HG03520 (cell line): Measurements from ENCODE around the gene FBLN7.
"Not testable (repeated sequence)": the region's sequence is repeated elsewhere in the genome, so short reads cannot be mapped to it uniquely, and the experiment has no call there.

Experiments
- ATAC-seq: cut with Tn5 transposase; IDR thresholded peaks from one replicate; pipeline ENCODE4 v1.9.1; 2021; ENCODE audit warnings: mild to moderate bottlenecking, moderate library complexity; ENCODE audit not compliant: unreplicated experiment

FBLN7 gene

DNA sequence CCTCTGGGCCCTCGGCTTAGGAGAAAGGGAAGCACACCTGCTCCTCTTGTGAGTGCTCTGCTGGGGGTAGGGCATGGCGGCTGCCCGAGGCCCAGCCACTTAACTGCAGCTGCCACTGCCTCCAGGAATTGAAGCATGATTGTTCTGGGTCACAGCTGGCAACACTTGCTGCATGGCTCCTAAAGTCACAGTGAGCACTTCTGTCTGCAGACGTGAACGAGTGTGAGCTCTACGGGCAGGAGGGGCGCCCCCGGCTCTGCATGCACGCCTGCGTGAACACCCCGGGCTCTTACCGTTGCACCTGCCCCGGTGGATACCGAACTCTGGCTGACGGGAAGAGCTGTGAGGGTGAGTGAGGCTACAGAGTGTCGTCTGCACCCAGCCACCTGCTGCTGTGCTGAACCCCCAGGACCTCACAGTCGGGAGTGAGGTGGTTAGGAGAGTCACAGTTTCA lies 44.4 kb downstream of the FBLN7 start:
- ATAC-seq = no peak

DNA sequence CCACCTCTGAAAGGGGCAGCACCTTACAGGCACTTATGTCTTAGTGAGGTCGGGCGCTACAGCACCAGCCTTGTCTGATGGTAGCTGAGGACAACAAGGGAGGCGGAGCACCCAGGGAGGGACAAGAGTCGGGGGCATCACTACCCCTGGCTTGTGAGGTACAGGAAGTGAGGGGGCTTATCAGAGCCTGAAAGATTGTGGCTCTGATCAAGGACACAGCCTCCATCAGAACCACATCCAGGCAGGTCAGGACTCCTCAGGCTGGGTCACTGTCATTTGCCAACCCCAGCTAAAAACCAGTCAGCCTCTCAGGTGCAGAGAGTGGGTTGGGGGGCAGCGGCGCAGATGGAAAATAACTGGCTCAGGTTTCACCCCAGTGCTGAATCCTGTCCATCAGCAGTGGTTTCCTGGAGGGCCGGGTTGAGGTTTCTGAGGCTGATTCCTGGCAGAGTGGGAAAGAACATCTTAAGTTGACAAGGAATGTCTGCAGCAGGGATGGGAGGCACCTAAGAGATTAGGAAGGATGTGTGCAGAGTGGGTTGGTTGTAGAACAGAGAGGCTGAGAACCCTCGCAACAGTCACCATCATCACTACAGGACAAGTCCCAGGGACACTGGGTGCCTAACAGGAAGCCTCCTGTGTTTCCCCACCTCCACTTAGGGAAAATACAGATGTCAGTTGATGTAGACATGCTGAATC lies 45.3 kb downstream of the FBLN7 start:
- no peak for ATAC-seq

DNA sequence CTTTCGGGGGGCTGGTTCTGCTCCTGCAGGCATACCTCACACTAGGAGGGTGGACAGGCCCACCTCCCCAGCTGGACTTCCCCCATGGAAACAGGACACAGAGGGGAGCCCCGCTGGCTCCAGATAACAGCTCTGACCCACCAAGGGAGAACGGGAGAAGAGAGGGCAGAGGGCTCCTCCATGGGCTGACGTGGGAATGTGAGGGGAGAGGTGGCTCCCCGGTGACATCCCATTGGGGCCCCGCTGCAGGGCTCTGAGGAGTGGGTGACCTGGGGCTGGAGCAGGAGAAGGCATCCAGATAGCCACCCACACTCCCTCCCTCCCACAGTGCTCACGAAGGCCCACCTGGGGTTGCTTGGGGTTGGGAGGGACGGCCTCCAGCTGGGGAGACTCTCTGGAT lies 45.9 kb downstream of the FBLN7 start:
- no peak for ATAC-seq

DNA sequence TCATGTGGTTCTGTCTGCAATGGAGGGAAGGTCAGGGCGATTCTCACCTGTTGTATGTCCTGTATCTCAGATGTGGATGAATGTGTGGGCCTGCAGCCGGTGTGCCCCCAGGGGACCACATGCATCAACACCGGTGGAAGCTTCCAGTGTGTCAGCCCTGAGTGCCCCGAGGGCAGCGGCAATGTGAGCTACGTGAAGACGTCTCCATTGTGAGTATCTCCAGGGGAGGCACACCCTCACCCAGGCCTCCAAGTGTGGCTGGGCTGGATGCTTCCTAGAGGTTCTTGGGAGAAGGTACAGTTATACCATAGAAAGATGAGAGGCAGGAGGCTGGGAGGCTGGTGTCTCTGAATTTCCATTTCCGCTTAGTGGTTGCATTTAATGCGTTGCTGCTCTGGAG lies 46.9 kb downstream of the FBLN7 start:
- ATAC-seq = no peak

DNA sequence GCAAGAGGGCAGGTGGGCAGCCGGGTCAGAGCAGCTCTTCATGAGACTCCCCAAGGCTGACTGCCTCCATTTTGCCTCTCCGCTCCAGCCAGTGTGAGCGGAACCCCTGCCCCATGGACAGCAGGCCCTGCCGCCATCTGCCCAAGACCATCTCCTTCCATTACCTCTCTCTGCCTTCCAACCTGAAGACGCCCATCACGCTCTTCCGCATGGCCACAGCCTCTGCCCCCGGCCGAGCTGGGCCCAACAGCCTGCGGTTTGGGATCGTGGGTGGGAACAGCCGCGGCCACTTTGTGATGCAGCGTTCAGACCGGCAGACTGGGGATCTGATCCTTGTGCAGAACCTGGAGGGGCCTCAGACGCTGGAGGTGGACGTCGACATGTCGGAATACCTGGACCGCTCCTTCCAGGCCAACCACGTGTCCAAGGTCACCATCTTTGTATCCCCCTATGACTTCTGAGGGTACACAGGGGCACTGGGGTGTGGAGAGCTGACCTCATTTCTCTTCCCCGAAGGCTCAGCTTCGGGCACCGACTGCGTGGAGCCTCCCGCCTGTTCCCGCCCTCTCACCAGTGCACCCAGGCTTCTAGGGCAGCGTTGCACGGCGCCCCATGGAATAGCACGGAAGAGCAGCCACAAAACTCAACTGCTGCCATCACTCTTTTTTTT lies 49.0 kb downstream of the FBLN7 start:
- no peak for ATAC-seq

DNA sequence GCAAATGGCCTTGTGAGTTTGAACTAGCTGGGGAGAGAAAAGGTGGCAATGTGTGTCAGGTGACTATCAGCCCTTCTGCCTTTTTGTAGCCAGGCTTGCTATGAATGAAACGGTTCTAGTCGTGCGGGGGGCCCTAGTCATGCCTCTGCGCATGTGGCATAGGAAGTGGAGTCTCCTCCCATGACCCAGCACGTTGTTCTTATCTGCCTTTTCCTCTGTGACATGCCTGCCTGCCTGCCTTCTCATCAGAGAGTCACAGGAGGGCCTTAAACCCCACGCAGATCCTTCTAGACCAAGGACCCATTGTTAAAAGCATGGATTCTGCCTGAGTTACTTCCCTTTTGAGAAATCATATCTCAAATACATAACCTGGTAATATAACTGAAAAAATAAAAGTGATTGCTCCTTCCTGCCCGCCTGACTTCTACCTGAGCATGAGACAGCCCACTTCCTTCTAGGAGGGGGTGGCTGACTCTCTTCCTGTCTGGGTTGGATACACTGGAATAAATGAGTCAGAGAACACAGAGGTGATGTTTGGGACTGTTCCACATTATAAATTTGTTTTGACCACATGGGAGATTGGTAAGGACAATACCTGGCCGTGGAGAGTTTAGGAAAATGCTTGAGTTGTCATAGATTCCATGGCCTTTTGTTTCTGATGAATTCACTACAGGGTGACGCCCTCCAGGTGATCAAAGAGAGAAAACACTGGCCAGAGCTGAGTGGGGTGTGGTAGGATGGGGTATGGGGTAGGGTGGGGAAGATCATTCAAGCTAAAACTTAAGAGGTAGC lies 49.8 kb downstream of the FBLN7 start:
- no peak for ATAC-seq

DNA sequence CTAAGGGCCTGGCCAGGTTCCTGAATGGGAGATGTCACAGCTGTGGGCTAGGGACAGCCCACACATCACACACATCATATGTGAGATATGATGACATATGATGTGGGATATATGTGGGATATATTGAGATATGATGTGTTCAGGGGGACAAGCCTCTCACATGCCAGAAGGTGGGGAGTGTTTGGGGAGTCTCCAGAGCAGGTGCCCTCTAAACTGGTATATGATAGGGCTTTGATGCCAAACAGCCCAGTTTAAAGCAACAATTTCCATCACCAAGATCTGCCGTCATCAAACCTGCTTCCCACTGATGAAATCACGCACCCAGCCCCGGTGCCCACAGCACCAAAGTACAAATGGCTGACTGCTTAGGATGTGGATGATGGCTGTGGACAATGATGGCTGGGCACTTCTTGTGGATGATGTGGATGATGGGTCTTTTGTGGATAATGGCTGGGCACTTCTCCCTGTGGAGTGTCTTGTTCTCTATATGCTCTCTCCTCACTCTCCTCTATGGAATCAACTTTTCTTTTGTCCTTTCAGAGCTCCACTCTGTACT lies 50.9 kb downstream of the FBLN7 start:
- no peak for ATAC-seq

DNA sequence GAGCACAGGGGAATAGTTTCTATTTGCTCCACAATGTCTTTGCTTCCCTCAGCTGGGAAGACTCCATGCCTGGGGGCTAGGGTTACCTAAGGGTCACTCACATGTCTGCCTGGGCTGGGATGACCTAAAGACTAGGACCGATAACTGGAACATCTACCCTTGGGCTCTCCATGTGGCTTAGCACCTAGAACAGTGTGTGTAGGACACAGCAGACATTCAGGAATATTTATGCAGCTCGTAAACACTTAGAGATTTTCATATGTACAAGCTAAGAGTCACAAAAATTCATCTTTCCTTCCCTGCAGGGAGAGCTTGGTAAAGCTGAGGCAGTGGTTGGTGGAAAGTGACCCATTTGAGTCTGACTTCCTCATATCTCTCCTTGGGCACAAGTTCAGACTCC lies 55.8 kb downstream of the FBLN7 start:
- no peak for ATAC-seq

DNA sequence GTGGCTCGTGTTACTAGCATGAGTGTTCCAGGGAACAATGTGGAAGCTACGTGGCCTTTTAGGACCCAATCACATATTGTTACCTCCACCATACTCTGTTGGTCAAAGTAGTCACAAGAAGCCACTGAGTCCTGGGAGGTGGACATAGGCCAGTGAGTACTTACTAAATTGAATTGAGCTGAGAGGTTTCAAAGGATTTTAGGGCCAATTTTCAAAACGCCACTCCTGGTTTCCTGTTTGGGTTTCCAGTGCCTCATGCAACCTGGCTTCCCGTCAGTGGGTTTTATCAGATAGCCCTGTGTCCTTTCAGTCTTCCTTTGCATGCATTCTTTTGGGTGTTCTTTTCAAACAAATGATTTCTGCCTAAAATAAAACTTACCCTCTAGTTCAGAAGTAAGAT lies 56.3 kb downstream of the FBLN7 start:
- ATAC-seq = no peak

DNA sequence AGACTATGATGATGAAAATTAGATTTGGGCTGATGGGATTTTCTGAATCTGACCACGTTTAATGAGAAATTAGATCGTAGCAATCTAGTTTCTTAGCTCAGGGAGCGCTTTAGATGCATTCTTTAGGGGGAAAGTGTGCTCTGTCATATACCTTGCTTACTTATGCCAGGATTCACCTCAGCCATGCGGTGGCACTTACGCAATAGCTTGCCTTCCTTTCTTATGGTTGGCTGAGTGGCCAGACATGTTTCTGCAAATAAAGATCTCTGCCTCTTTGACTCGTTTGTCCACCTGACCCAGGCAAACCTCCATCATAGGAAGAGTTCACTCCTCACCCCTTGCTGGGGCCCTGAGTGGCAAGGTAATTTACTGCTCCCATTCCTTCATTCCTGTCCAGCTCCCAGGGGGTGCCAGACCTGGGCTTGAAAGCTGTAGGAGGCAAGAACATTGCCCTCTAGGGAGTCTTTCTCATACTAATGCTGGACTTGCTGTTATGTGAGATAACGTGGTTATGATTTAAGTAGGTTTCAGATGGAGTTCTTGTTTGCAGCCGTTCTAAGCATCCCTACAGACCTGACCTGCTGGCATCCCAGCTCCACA lies 57.1 kb downstream of the FBLN7 start:
- ATAC-seq = no peak

DNA sequence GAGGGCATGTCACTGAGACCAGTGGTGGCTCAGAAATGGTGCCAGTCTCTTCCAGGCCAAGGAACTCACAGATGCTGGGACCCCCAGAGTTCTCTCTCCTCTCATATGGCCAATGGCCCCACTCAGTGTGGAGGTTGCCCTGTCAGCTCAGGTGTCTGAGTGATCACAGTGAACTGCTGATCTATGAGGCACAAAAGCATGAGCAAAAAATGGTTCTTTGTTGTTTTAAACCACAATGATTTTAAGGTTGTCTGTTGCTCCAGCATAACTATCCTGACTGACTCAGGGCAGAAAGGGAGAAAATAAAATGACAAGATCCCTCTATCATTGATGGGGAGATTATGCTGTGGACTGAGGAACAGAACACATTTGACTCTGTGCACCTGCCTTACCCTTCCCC lies 57.8 kb downstream of the FBLN7 start:
- no peak for ATAC-seq

DNA sequence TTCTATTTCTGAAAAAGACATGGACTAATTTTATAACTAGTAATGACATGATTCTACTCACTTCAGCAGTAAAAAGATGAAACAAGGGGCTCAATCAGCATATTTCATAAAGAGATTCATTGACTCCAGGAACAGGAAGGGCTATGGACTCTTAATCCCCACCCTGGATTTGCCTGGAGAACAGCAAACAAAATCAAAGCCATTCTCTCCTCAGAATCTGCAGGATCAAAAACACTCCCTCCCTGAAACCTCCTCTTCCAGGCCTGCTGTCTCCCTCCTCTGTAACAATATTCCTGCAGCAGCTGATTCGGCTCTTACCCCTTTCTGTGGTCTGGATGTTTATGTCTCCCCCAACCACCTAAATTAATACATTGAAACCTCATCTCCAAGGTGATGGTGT lies 59.7 kb downstream of the FBLN7 start:
- no peak for ATAC-seq

DNA sequence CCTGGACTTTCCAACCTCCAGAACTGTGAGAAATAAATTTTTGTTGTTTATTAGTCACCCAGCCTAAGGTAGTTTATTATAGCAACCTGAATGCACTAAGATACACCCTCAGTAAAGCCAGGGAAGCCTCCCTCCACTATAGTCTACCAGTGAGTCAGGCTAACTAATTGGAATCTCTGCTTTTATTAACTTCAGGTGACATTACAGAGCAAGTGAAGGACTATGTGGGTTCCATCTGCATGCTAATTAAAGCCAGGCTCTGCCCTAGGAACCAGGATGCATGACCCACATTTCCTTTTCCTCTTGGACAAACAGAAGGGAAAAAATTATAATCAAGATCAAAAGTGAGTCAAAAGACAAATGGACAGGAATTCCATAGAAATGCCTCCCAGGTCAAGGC lies 60.6 kb downstream of the FBLN7 start:
- no peak for ATAC-seq

DNA sequence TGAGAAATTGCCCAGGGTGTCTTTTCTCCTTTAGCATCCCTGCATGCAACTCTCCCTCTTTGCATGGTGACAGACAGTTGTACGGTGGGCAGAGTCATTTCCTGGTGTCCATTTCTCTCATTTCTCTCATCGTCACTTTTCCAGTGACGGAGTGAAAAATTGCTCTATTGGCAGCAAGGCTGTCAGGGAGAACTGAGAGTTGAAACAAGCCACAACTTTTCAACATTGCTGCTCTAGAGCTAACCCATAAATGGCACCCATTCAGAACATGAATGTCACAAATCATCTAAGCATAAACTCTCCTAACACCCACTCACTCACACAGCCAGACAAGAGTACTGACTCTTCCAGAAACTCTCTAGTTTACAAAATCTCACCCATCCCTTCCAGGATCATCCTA lies 61.0 kb downstream of the FBLN7 start:
- ATAC-seq = no peak

DNA sequence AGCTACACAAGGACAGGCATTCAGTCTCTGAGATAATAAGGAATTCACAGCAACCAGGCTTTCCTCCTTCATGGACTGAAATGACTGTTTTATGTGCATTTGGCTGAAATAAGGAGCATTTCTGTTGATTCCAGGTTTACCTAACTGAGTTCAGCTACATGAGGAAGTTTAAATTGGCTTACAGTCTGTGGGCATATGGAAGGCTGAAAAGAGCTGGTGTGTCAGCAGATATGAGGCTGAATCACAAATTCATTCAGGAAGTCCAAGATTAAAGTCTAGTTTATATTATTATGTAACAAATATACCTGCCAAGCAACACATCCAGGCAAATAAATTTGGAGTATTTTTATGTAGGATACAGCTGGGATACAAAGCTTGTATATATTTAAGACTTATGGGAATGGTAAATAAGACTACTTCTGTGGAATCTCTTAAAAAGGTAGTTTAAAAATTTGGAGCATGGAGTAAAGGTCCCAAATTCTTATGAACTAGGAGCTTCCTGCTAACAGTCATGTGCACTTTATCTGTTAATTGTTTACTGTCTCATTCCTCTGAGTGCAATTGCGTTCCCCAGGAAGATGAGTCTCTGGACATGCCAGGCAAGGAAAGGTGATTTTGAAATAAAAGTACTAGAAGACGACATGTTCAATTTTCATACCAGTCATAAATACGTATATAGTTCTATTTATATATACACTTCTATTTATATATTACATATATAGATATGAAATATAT lies 63.7 kb downstream of the FBLN7 start:
- ATAC-seq = no peak

DNA sequence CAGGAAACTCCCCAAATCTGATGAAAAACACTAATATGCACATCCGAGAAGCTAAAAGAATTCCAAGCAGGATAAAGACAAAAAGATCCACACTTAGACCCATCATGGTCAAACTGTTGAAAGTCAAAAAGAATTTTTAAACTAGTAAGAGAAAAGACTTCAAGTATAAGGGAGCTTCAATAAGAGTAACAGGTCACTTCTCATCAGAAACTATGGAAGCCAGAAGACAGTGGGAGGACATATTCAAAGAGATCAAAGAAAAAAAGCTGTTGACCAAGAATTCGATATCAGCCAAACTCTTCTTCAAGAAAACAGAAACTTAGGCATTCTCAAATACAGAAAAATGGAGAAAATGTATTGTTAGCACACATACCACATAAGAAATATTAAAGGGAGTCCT lies 66.2 kb downstream of the FBLN7 start:
- no peak for ATAC-seq

DNA sequence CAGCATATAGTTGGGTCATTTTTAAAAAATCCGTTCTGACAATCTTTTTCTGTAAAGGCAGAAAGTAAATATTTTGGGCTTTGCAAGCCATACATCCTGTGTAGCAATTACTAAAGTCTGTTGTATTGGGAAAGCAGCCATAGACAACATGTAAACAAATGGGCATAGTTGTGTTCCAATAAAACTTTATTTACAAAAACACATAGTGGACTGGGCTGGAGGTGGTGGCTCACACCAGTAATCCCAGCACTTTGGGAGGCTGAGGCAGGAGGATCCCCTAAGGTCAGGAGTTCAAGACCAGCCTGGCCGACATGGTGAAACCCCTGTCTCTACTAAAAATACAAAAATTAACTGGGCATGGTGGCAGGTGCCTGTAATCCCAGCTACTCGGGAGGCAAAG lies 69.7 kb downstream of the FBLN7 start:
- not testable (repeated sequence) for ATAC-seq

DNA sequence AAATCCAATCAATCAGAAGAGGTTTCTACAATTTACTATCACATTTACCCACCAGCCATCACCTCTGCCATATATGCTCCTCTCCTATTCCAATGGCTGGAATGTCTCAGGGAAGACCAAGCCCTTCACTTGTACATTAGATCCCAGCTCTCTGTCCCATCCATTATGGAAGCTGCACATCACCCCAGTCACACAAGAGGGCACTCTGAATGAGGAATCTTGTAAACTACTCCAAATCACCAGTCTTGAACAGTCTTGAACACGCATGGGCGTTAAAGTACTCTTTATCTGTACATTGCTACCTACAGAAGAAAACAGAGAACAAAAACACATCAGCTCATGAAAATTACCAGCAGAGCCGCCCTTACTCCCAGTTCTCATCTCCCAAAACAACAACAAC lies 78.0 kb downstream of the FBLN7 start:
- no peak for ATAC-seq

DNA sequence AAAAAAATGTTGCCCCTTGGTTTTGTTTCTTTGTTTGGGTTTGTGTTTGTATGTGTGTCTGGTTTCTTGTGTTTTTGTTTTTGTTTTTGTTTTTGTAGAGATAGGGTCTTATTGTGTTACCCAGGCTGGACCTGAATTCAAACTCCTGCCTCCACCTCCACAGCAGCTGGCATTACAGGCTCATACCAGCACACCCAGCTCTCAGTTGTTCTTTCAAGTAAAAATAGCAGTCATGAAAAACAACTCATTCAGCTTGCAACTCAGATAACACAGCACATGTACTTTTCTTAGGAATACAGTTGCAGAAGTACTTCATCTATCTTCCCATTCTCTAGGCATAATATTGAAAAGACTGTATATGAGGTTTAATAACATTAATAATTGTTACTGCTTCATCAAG lies 79.7 kb downstream of the FBLN7 start:
- ATAC-seq = no peak

DNA sequence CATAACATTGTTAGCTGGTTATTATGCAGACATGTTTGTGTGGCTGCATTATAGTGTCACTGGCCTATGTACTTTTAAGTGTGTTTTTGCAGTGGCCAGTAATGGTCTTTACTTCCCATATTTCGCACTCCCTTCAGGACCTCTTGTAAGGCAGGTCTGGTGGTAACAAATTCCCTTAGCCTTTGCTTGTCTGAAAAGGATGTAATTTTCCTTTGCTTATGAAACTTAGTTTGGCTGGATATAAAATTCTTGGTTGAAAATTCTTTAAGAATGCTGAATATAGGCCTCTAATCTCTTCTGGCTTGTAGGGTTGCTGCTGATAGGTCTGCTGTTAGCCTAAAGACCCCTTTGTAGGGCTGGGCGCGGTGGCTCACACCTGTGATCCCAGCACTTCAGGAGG lies 82.0 kb downstream of the FBLN7 start:
- ATAC-seq = no peak

DNA sequence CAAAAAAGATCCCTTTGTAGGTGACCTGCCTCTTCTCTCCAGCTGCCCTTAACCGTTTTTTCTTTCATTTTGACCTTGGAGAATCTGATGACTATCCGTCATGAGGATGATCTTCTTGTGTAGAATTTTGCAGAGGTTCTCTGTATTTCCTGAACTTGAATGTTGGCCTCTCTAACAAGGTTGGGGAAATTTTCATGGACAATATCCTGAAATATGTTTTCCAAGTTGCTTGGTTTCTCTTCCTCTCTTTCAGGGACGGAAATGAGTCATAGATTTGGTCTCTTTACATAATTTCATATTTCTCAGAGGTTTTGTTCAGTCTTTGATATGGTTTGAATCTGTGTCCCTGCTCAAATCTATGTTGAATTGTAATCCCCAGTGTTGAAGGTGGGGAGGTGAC lies 82.6 kb downstream of the FBLN7 start:
- no peak for ATAC-seq
